Measurements from ENCODE around the gene USP43.

DNA sequence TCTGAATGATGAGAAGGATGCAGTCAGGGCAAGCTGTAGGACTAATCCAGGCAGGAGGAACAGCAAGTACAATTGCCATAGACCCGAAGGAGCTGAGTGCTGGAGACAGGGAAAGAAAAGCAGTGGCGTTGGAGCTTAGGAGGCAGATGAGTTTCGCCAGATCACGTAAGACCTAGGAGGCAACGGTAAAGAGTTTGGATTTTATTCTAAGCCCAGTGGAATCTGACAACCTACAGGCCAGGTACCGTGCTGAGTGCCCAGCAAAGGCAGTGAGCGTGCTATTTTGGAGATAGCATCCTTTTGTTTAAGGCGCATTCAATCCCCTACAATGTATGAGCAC lies 1.2 kb downstream of the USP43 start:
- TF ChIP-seq, protein P1, sequence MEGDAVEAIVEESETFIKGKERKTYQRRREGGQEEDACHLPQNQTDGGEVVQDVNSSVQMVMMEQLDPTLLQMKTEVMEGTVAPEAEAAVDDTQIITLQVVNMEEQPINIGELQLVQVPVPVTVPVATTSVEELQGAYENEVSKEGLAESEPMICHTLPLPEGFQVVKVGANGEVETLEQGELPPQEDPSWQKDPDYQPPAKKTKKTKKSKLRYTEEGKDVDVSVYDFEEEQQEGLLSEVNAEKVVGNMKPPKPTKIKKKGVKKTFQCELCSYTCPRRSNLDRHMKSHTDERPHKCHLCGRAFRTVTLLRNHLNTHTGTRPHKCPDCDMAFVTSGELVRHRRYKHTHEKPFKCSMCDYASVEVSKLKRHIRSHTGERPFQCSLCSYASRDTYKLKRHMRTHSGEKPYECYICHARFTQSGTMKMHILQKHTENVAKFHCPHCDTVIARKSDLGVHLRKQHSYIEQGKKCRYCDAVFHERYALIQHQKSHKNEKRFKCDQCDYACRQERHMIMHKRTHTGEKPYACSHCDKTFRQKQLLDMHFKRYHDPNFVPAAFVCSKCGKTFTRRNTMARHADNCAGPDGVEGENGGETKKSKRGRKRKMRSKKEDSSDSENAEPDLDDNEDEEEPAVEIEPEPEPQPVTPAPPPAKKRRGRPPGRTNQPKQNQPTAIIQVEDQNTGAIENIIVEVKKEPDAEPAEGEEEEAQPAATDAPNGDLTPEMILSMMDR (conservative IDR thresholded peaks at IDR 0.05; ENCODE audit: low read depth, low read length): no peak
- no peak for TF ChIP-seq EZH2 (IDR thresholded peaks at IDR 0.05; ENCODE audit: borderline replicate concordance, low read depth, low read length, poor library complexity, severe bottlenecking)
